WTC11 (cell line): Measurements from ENCODE around the gene MRPS5. TPM values are rescaled to one million over a fixed set of nuclear protein-coding genes. Genes with fewer than 3 reads are reported as not detected.

Source experiments
- ATAC-seq: fragments of 200-7000 bp; cut with Tn5 transposase; 2 replicates; pipeline ENCODE4 v1.10.0; 2021; ENCODE audit warnings: mild to moderate bottlenecking, moderate library complexity
- CTCF ChIA-PET: fragments of 300-600 bp; sonication (Branson Sonifier 250); formaldehyde crosslinking; loops from one replicate; lab custom pipeline; 2021; ENCODE audit warnings: antibody characterized with exemption; lab: Charles Lee
- POLR2A ChIA-PET: fragments of 350-600 bp; sonication (Branson Sonifier 250); formaldehyde crosslinking; loops from one replicate; lab custom pipeline; 2021; ENCODE audit warnings: antibody characterized with exemption; lab: Charles Lee
- DNase-seq: peaks from one replicate; pipeline ENCODE4 v3.0.0; 2021; ENCODE audit warnings: low spot score
- H3K27ac Mint-ChIP-seq: 2 replicates; pipeline ENCODE4 v1.8.0; 2021; ENCODE audit warnings: mixed read lengths
- H3K27me3 Mint-ChIP-seq: 2 replicates; pipeline ENCODE4 v1.8.0; 2021; ENCODE audit warnings: low read depth, mild to moderate bottlenecking, moderate library complexity, mixed read lengths
- H3K36me3 Mint-ChIP-seq: 2 replicates; pipeline ENCODE4 v1.8.0; 2021; ENCODE audit warnings: mixed read lengths
- H3K4me1 Mint-ChIP-seq: 2 replicates; pipeline ENCODE4 v1.8.0; 2022; ENCODE audit warnings: mixed read lengths
- H3K4me3 Mint-ChIP-seq: 2 replicates; pipeline ENCODE4 v1.8.0; 2021; ENCODE audit warnings: mild to moderate bottlenecking, moderate library complexity, mixed read lengths
- H3K9me3 Mint-ChIP-seq: 2 replicates; pipeline ENCODE4 v1.8.0; 2021; ENCODE audit warnings: mixed read lengths
- CBFB ChIP-seq: sonication (generic); formaldehyde crosslinking; IDR thresholded peaks from 2 replicates; pipeline ENCODE4 v1.8.1; 2022; ENCODE audit warnings: mild to moderate bottlenecking, low read depth, missing genetic modification reagents
- CREB1 ChIP-seq: sonication (generic); formaldehyde crosslinking; IDR thresholded peaks from 2 replicates; pipeline ENCODE4 v1.8.0; 2023; ENCODE audit warnings: mild to moderate bottlenecking, missing genetic modification reagents
- CTCF ChIP-seq: fragments of 200-600 bp; IDR thresholded peaks from 2 replicates; pipeline ENCODE4 v1.8.0; 2022; ENCODE audit warnings: antibody characterized with exemption
- E2F5 ChIP-seq: sonication (generic); formaldehyde crosslinking; IDR thresholded peaks from 2 replicates; pipeline ENCODE4 v1.8.1; 2022; ENCODE audit warnings: mild to moderate bottlenecking, moderate library complexity, missing genetic modification reagents
- EMX1 ChIP-seq: fragments of 250-450 bp; sonication (Bioruptor Pico); IDR thresholded peaks from 2 replicates; pipeline ENCODE4 v1.8.0; 2021; ENCODE audit warnings: mild to moderate bottlenecking
- ESRRA ChIP-seq: sonication (generic); formaldehyde crosslinking; IDR thresholded peaks from 2 replicates; pipeline ENCODE4 v1.8.1; 2022; ENCODE audit warnings: mild to moderate bottlenecking, missing genetic modification reagents, borderline replicate concordance
- ETV6 ChIP-seq: sonication (generic); formaldehyde crosslinking; IDR thresholded peaks from 2 replicates; pipeline ENCODE4 v1.8.1; 2022; ENCODE audit warnings: mild to moderate bottlenecking, missing genetic modification reagents
- FOXJ3 ChIP-seq: sonication (generic); formaldehyde crosslinking; IDR thresholded peaks from 2 replicates; pipeline ENCODE4 v1.9.0; 2021; ENCODE audit warnings: missing genetic modification reagents, mild to moderate bottlenecking, borderline replicate concordance
- FOXK1 ChIP-seq: sonication (generic); formaldehyde crosslinking; IDR thresholded peaks from 2 replicates; pipeline ENCODE4 v1.8.0; 2022; ENCODE audit warnings: mild to moderate bottlenecking, moderate library complexity, missing genetic modification reagents
- JUN ChIP-seq: sonication (generic); formaldehyde crosslinking; IDR thresholded peaks from 2 replicates; pipeline ENCODE4 v1.8.0; 2023; ENCODE audit warnings: mild to moderate bottlenecking, missing genetic modification reagents
- MAX ChIP-seq: sonication (generic); formaldehyde crosslinking; IDR thresholded peaks from 2 replicates; pipeline ENCODE4 v1.8.0; 2022; ENCODE audit warnings: mild to moderate bottlenecking, missing genetic modification reagents
- MYBL2 ChIP-seq: sonication (generic); formaldehyde crosslinking; IDR thresholded peaks from 2 replicates; pipeline ENCODE4 v1.8.1; 2023; ENCODE audit warnings: mild to moderate bottlenecking, moderate library complexity, missing genetic modification reagents
- NR1H2 ChIP-seq: sonication (generic); formaldehyde crosslinking; IDR thresholded peaks from 2 replicates; pipeline ENCODE4 v1.9.0; 2021; ENCODE audit warnings: mild to moderate bottlenecking, moderate library complexity, missing genetic modification reagents
- NR2C2 ChIP-seq: sonication (generic); formaldehyde crosslinking; IDR thresholded peaks from 2 replicates; pipeline ENCODE4 v1.8.0; 2022; ENCODE audit warnings: mild to moderate bottlenecking, missing genetic modification reagents
- PRDM15 ChIP-seq: sonication (generic); formaldehyde crosslinking; IDR thresholded peaks from 2 replicates; pipeline ENCODE4 v1.8.0; 2022; ENCODE audit warnings: missing genetic modification reagents
- PRRX2 ChIP-seq: fragments of 250-450 bp; sonication (Bioruptor Pico); IDR thresholded peaks from 2 replicates; pipeline ENCODE4 v1.8.0; 2021; ENCODE audit warnings: mild to moderate bottlenecking
- SMAD3 ChIP-seq: sonication (generic); formaldehyde crosslinking; IDR thresholded peaks from 2 replicates; pipeline ENCODE4 v1.8.0; 2022; ENCODE audit warnings: missing genetic modification reagents, mild to moderate bottlenecking, borderline replicate concordance
- TEAD4 ChIP-seq: sonication (generic); formaldehyde crosslinking; IDR thresholded peaks from 2 replicates; pipeline ENCODE4 v1.8.0; 2022; ENCODE audit warnings: mild to moderate bottlenecking, missing genetic modification reagents
- ZNF263 ChIP-seq: sonication (generic); formaldehyde crosslinking; IDR thresholded peaks from 2 replicates; pipeline ENCODE4 v1.8.1; 2022; ENCODE audit warnings: low read depth, mild to moderate bottlenecking, moderate library complexity, missing genetic modification reagents
- ZNF281 ChIP-seq: sonication (generic); formaldehyde crosslinking; IDR thresholded peaks from 2 replicates; pipeline ENCODE4 v1.8.0; 2023; ENCODE audit warnings: mild to moderate bottlenecking, missing genetic modification reagents
- ZNF317 ChIP-seq: sonication (generic); formaldehyde crosslinking; IDR thresholded peaks from 2 replicates; pipeline ENCODE4 v1.8.1; 2023; ENCODE audit warnings: low read depth, mild to moderate bottlenecking, moderate library complexity, missing genetic modification reagents, borderline replicate concordance
- ZNF423 ChIP-seq: fragments of 250-450 bp; sonication (Bioruptor Pico); IDR thresholded peaks from 2 replicates; pipeline ENCODE4 v2.1.2; 2022; ENCODE audit warnings: mild to moderate bottlenecking, moderate library complexity
- ZNF425 ChIP-seq: fragments of 250-450 bp; sonication (Bioruptor Pico); conservative IDR thresholded peaks from 2 replicates; pipeline ENCODE4 v1.9.0; 2021; ENCODE audit warnings: mild to moderate bottlenecking
- total RNA-seq: library from RNA; stranded (reverse); gene quantifications from 3 replicates; pipeline ENCODE4 v1.2.3, GENCODE V29; 2021

Gene MRPS5
- total RNA-seq, 1 experiment from 2014 or later, result 70.3 TPM

GRCh38 chr2:95049683-95049955 lies 72.0 kb downstream of the MRPS5 start:
- Mint-ChIP-seq H3K4me1 (peaks cover 10% of the 10 kb centered on the region), H3K4me3 (no peak overlapping the region), H3K9me3 (no peaks in the 10 kb centered on the region), H3K27ac (no peak overlapping the region), H3K27me3 (peaks cover 4% of the 10 kb centered on the region), H3K36me3 (no peaks in the 10 kb centered on the region)
- ATAC-seq (no peak), DNase-seq (no peak)
- CTCF ChIA-PET, result no interaction called here
- TF ChIP-seq ZNF317 (no peak), PRRX2 (no peak), ZNF263 (CRISPR knock-in tag) (no peak), NR1H2 (CRISPR knock-in tag) (no peak), ETV6 (CRISPR knock-in tag) (no peak), CREB1 (no peak), SMAD3 (CRISPR knock-in tag) (no peak), FOXJ3 (CRISPR knock-in tag) (no peak), JUN (no peak), E2F5 (CRISPR knock-in tag) (no peak), TEAD4 (CRISPR knock-in tag) (no peak), EMX1 (no peak), ZNF423 (CRISPR knock-in tag) (no peak), MYBL2 (CRISPR knock-in tag) (no peak), ESRRA (CRISPR knock-in tag) (no peak), ZNF425 (CRISPR knock-in tag) (no peak), CBFB (CRISPR knock-in tag) (no peak)
- POLR2A ChIA-PET, result no interaction called here

GRCh38 chr2:95048825-95049682 lies 72.6 kb downstream of the MRPS5 start:
- Mint-ChIP-seq H3K4me3 (no peak overlapping the region), H3K36me3 (no peaks in the 10 kb centered on the region), H3K27ac (no peak overlapping the region), H3K9me3 (no peaks in the 10 kb centered on the region), H3K4me1 (peaks cover 10% of the 10 kb centered on the region), H3K27me3 (peaks cover 4% of the 10 kb centered on the region)
- no peak for ATAC-seq
- ChIA-PET CTCF (interaction anchor here (0.8 to 1.2 kb wide), 2 partner anchors 26 to 27 kb away, joined by 3 read pairs; no protein-coding TSS in a partner anchor), POLR2A (interaction anchor here (0.9 kb wide), 1 partner anchor 63 kb away, joined by 3 read pairs; no protein-coding TSS in a partner anchor)
- DNase-seq, result no peak
- TF ChIP-seq CTCF (no peak), FOXK1 (CRISPR knock-in tag) (no peak), MAX (CRISPR knock-in tag) (no peak), ZNF281 (CRISPR knock-in tag) (no peak), PRDM15 (CRISPR knock-in tag) (no peak), TEAD4 (CRISPR knock-in tag) (no peak), NR2C2 (CRISPR knock-in tag) (no peak)
